Caco-2 (cell line): Measurements from ENCODE around the gene DDX51. TPM values are rescaled to one million over a fixed set of nuclear protein-coding genes. Genes with fewer than 3 reads are reported as not detected.

Source experiments
- BruUV-seq: library from RNA; stranded (reverse); fragments of 400-500 nt; replicated peaks from 2 replicates; lab custom pipeline; 2021; lab: Mats Ljungman, UMichigan
- CTCF ChIA-PET: fragments of 300-600 bp; sonication (Branson Sonifier 250); formaldehyde crosslinking; loops from one replicate; lab custom pipeline; 2022; ENCODE audit warnings: antibody characterized with exemption; lab: Charles Lee
- POLR2A ChIA-PET: fragments of 300-600 bp; sonication (Branson Sonifier 250); formaldehyde crosslinking; loops from one replicate; lab custom pipeline; 2022; ENCODE audit warnings: antibody characterized with exemption; lab: Charles Lee
- DNase-seq, 2 experiments: peaks; one replicate each; pipeline versions ENCODE4 v3.0.0 to v3.0.0-alpha.2; 2020 to 2022
- H3K27me3 ChIP-seq: replicated peaks from 2 replicates; pipeline ENCODE4 v1.6.0; 2011; ENCODE audit warnings: low read length; ENCODE audit not compliant: control insufficient read depth, insufficient read depth
- H3K36me3 ChIP-seq: 2 replicates; pipeline ENCODE4 v1.5.1; 2011; ENCODE audit warnings: low read length; ENCODE audit not compliant: control insufficient read depth, insufficient read depth
- H3K4me1 ChIP-seq: fragments of 250-450 bp; sonication (Bioruptor Pico); 2 replicates; pipeline ENCODE4 v1.5.1; 2020; ENCODE audit warnings: mild to moderate bottlenecking
- H3K4me3 ChIP-seq: 2 replicates; pipeline ENCODE4 v1.5.1; 2011; ENCODE audit warnings: low read depth, mild to moderate bottlenecking, control low read depth, low read length
- H3K9me3 ChIP-seq: fragments of 250-450 bp; sonication (Bioruptor Pico); 2 replicates; pipeline ENCODE4 v1.5.1; 2020; ENCODE audit warnings: mild to moderate bottlenecking, moderate library complexity
- H3K27ac Mint-ChIP-seq: one replicate; pipeline ENCODE4 v1.8.0; 2022; ENCODE audit warnings: mixed read lengths; ENCODE audit not compliant: unreplicated experiment
- H3K27me3 Mint-ChIP-seq: one replicate; pipeline ENCODE4 v1.8.0; 2022; ENCODE audit warnings: mixed read lengths; ENCODE audit not compliant: insufficient read depth, unreplicated experiment
- H3K36me3 Mint-ChIP-seq: one replicate; pipeline ENCODE4 v1.8.0; 2022; ENCODE audit warnings: mild to moderate bottlenecking, mixed read lengths; ENCODE audit not compliant: insufficient read depth, unreplicated experiment
- H3K4me1 Mint-ChIP-seq: one replicate; pipeline ENCODE4 v1.8.0; 2022; ENCODE audit warnings: low read depth, mixed read lengths; ENCODE audit not compliant: unreplicated experiment
- H3K4me3 Mint-ChIP-seq: one replicate; pipeline ENCODE4 v1.8.0; 2022; ENCODE audit warnings: mild to moderate bottlenecking, moderate library complexity, mixed read lengths; ENCODE audit not compliant: unreplicated experiment
- H3K9me3 Mint-ChIP-seq: one replicate; pipeline ENCODE4 v1.8.0; 2022; ENCODE audit warnings: mixed read lengths; ENCODE audit not compliant: unreplicated experiment
- intact Hi-C: fragments of 100-400 bp; cut with micrococcal nuclease; formaldehyde crosslinking; loops from one replicate; pipeline ENCODE4 v1.10.0; 2022; ENCODE audit not compliant: unreplicated experiment
- total RNA-seq: library from RNA; stranded (reverse); gene quantifications from 2 replicates; pipeline ENCODE4 v1.2.3, GENCODE V29; 2022
- TF ChIP-seq, protein P1 (sequence below), 2 experiments: fragments of 200-600 bp in 1 of 2; IDR thresholded peaks; 1 replicate in 1 of 2; 2 replicates in 1 of 2; pipeline versions ENCODE4 v1.5.1 to v1.8.0; 2011 to 2022; ENCODE audit warnings: antibody characterized with exemption in 1 of 2, control low read depth in 1 of 2, inconsistent platforms in 1 of 2, low read depth in 1 of 2, low read length in 1 of 2, mild to moderate bottlenecking in 1 of 2, moderate library complexity in 1 of 2; ENCODE audit not compliant: insufficient read depth in 1 of 2, severe bottlenecking in 1 of 2, unreplicated experiment in 1 of 2

The DDX51 gene
- total RNA-seq, 1 experiment from 2014 or later, result 40.4 TPM

DNA sequence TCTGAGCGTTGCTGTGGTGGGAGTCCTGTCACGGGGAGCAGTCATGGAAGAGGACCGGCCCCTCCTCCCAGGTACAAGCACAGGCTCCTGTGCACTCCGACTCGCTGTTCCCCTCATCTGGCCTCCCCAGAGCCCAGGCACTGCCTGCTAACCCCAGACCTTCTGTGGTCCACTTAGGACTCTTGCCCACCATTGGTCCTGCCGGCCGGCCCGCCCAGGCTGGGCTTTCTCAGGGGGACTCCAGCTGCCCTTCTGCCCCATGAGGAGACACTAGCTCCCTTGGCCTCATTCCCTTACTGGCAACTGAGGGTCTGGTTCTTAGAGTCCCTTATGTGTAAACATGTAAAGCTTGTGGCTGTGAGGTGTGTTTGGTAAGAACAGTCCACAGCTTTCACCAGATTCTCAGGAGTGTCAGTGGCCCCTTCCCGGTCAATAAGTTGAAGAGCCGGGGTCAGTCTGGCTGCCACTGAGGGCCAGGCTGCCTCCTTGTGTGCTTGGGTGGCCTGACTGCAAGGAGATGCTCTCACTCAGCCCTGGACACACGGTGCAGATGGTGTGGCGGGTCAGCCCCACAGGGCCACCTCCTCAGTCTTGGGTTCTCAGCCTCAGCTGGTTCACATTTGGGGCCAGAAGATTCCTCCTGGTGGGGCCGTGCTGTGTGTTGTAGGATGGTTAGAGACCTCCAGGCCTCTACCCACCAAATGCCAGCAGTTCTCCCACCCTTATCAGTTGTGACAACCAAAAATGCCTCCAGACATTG is 43.6 kb downstream of the DDX51 start:
- ChIA-PET POLR2A (no interaction called here), CTCF (no interaction called here)
- no TSS peak for BruUV-seq

DNA sequence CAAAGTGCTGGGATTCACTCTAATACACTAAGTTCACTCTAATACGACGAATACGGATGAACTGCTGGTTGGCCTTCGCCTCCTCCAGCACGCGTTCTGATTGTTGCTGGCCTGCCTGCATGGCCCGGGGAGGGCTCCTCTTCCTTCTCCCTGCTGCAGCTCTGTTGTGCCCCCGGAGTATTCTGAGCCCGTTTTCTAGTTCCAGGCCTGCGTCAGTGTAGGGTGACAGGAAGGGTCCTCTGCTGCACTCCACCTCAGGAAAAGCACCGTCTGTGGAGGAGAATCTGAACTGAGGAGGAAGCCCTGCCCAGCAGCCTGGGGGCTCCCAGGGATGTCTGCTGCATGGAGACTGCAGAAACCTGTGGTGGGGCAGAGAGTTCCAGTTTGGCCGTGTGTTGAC is 44.4 kb downstream of the DDX51 start:
- Mint-ChIP-seq H3K4me1 (peaks cover 7% of the 10 kb centered on the region), H3K9me3 (peaks cover 16% of the 10 kb centered on the region), H3K27ac (no peak overlapping the region), H3K27me3 (no peaks in the 10 kb centered on the region), H3K4me3 (no peak overlapping the region), H3K36me3 (peaks cover 36% of the 10 kb centered on the region)
- Histone ChIP-seq H3K36me3 (no peaks in the 10 kb centered on the region; the same call in 1 of the 2 replicates), H3K4me3 (no peak overlapping the region), H3K9me3 (no peaks in the 10 kb centered on the region), H3K27me3 (no peaks in the 10 kb centered on the region), H3K4me1 (no peaks in the 10 kb centered on the region)
- TF ChIP-seq, protein P1, sequence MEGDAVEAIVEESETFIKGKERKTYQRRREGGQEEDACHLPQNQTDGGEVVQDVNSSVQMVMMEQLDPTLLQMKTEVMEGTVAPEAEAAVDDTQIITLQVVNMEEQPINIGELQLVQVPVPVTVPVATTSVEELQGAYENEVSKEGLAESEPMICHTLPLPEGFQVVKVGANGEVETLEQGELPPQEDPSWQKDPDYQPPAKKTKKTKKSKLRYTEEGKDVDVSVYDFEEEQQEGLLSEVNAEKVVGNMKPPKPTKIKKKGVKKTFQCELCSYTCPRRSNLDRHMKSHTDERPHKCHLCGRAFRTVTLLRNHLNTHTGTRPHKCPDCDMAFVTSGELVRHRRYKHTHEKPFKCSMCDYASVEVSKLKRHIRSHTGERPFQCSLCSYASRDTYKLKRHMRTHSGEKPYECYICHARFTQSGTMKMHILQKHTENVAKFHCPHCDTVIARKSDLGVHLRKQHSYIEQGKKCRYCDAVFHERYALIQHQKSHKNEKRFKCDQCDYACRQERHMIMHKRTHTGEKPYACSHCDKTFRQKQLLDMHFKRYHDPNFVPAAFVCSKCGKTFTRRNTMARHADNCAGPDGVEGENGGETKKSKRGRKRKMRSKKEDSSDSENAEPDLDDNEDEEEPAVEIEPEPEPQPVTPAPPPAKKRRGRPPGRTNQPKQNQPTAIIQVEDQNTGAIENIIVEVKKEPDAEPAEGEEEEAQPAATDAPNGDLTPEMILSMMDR (IDR thresholded peaks at IDR 0.05; ENCODE audit: insufficient read depth in 1 of 2, low read depth in 1 of 2, low read length in 1 of 2, severe bottlenecking in 1 of 2, unreplicated experiment in 1 of 2), result no peak
- POLR2A ChIA-PET, result no interaction called here
- BruUV-seq, result no TSS peak
- CTCF ChIA-PET, result no interaction called here
- DNase-seq, result no peak
- intact Hi-C loops, result no loop called here

More for the DNA sequence above, 43.6 kb downstream of the DDX51 start:
- Mint-ChIP-seq H3K27me3 (no peaks in the 10 kb centered on the region), H3K9me3 (peaks cover 12% of the 10 kb centered on the region), H3K27ac (no peak overlapping the region), H3K4me3 (no peak overlapping the region), H3K4me1 (peaks cover 6% of the 10 kb centered on the region), H3K36me3 (peaks cover 28% of the 10 kb centered on the region)
- no peak for DNase-seq
- TF ChIP-seq, protein P1 (IDR thresholded peaks at IDR 0.05; ENCODE audit: insufficient read depth in 1 of 2, low read depth in 1 of 2, low read length in 1 of 2, severe bottlenecking in 1 of 2, unreplicated experiment in 1 of 2), result no peak
- Histone ChIP-seq H3K4me3 (no peak overlapping the region), H3K9me3 (no peaks in the 10 kb centered on the region), H3K36me3 (no peaks in the 10 kb centered on the region; the same call in 1 of the 2 replicates), H3K4me1 (no peaks in the 10 kb centered on the region), H3K27me3 (no peaks in the 10 kb centered on the region)
- intact Hi-C loops, result no loop called here

DNA sequence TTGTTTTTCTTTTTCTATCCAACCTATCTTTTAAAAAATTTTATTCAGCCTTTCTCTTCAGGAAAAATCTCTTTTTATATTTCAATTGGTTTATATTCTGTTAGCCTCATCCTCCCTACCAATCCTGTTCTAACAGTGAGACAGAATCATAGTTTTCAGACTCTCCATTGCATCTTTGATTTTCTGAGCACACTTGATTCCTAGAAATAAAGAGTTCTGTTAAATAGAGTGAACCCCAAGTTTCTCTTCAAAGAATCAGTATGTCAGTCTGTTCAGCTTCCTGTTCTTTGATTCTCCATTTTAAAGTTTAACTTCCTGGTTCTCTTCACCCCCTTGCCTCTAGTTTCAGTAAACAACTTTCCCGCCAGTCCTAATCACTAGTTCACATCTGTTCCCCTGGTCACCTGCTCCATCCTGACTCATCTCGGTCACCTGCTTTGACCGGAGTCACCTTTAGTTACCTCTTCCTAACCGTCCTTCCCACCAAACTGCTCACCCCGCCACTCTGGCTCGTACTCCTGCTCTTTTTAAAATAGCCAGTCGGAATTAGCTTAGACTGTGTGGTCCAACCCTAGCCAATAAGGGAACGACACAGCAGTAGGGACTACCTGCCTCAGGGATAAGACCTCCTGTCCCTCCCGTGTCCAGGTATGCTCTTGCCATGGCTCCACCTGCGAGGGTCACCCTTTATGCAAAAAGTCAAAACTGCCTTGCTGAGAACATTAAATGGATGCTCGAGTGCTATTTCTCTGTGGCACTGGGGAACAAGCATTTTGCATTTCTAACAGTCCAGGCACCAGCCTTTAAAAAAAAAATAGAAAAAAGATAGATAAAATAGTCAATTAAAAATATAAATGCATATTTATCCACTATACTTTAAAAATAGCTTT is 48.4 kb downstream of the DDX51 start:
- DNase-seq, result no peak
- BruUV-seq, result no TSS peak
- no peaks in the 10 kb centered on the region for H3K27me3 Mint-ChIP-seq
- peaks cover 16% of the 10 kb centered on the region for H3K9me3 Mint-ChIP-seq
- H3K27ac Mint-ChIP-seq, result peak overlapping the region; percentile 6
- TF ChIP-seq, protein P1 (IDR thresholded peaks at IDR 0.05; ENCODE audit: insufficient read depth in 1 of 2, low read depth in 1 of 2, low read length in 1 of 2, severe bottlenecking in 1 of 2, unreplicated experiment in 1 of 2), result no peak
- POLR2A ChIA-PET, result no interaction called here
- no peak overlapping the region for H3K4me3 Mint-ChIP-seq
- CTCF ChIA-PET, result no interaction called here
- intact Hi-C loops, result loop anchor here (1.0 kb wide), 1 partner anchor 20 kb away; no protein-coding TSS in a partner anchor
- H3K27me3 ChIP-seq, result no peaks in the 10 kb centered on the region
- H3K9me3 ChIP-seq, result no peaks in the 10 kb centered on the region
- H3K4me1 Mint-ChIP-seq, result peaks cover 7% of the 10 kb centered on the region
- no peaks in the 10 kb centered on the region; the same call in 1 of the 2 replicates for H3K36me3 ChIP-seq
- no peaks in the 10 kb centered on the region for H3K4me1 ChIP-seq
- H3K36me3 Mint-ChIP-seq, result peaks cover 55% of the 10 kb centered on the region
- no peak overlapping the region for H3K4me3 ChIP-seq
